ENCODE measurements around the gene TNXB. TPM values are rescaled to one million over a fixed set of nuclear protein-coding genes. Genes with fewer than 3 reads are reported as not detected.
"Not testable (repeated sequence)": the region's sequence is repeated elsewhere in the genome, so short reads cannot be mapped to it uniquely, and the experiment has no call there.

The TNXB gene
- total RNA-seq, 1 donor: 2.8 TPM

DNA sequence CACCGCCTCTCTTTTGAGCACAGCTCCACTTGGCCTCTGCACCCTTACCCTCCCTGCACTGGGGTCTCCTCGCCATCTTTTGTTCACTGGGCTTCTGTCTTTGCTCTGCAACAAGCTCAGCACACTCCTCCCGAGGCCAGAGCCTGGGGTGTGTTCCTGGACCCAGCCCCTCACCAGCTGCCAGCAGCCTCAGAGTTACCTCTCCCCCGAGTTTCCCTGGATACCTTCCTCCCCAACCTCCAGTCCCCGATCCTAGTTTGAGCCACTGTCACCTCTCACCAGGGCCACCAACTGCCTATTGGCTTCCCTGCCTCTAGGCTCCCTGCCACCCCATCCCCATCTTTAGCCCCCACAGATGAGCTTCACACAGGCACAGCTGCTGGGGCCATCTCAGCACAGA lies 58.6 kb downstream of the TNXB start:
- H3K4me1 ChIP-seq (ENCODE audit: insufficient read depth, low read length): no peaks in the 10 kb centered on the region
- H3K27me3 ChIP-seq (ENCODE audit: insufficient read depth, low read length): no peaks in the 10 kb centered on the region
- H3K4me3 ChIP-seq (ENCODE audit: low read length): no peak overlapping the region
- H3K9me3 ChIP-seq (ENCODE audit: low read depth, low read length): no peaks in the 10 kb centered on the region

DNA sequence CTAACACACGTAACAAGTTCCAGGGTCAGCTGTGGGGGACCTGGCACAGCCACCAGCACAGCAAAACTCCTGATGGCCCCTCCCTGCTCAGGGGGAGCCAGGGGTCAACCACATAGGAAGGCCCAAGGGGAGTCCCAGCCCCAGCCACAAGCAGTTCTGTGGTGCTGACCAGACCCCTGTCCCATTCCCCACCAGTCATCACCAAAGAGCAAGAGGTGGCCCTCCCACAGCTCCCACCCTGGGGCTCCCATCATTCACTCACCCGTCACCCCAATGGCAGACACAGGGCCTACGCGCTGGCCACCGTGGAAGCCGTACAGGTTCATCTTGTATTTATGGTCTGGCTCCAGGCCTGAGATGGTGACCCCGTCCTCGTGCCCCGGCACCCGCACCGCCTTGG lies 59.4 kb downstream of the TNXB start:
- not testable (repeated sequence) for H3K9me3 ChIP-seq (ENCODE audit: low read depth, low read length); H3K27me3 ChIP-seq (ENCODE audit: insufficient read depth, low read length); H3K4me3 ChIP-seq (ENCODE audit: low read length); H3K4me1 ChIP-seq (ENCODE audit: insufficient read depth, low read length)

DNA sequence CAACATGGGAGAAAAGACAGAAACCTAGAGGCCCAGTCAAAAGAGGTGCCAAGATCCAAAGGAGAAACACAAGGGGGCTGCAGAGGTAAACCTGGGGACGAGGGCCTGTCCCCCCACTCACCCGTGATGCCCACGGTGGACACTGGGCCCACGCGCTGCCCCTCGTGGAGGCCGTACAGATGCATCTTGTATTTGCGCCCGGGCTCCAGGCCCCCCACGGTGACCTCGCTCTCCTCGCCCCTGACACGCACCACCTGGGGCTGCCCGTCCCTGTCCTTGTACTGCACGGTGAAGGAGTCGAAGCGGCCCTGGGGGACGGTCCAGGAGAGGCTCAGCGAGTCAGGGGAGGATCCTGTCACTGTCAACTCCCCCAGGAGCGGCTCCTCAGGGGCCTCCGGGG lies 60.0 kb downstream of the TNXB start:
- H3K27me3 ChIP-seq (ENCODE audit: insufficient read depth, low read length): not testable (repeated sequence)

DNA sequence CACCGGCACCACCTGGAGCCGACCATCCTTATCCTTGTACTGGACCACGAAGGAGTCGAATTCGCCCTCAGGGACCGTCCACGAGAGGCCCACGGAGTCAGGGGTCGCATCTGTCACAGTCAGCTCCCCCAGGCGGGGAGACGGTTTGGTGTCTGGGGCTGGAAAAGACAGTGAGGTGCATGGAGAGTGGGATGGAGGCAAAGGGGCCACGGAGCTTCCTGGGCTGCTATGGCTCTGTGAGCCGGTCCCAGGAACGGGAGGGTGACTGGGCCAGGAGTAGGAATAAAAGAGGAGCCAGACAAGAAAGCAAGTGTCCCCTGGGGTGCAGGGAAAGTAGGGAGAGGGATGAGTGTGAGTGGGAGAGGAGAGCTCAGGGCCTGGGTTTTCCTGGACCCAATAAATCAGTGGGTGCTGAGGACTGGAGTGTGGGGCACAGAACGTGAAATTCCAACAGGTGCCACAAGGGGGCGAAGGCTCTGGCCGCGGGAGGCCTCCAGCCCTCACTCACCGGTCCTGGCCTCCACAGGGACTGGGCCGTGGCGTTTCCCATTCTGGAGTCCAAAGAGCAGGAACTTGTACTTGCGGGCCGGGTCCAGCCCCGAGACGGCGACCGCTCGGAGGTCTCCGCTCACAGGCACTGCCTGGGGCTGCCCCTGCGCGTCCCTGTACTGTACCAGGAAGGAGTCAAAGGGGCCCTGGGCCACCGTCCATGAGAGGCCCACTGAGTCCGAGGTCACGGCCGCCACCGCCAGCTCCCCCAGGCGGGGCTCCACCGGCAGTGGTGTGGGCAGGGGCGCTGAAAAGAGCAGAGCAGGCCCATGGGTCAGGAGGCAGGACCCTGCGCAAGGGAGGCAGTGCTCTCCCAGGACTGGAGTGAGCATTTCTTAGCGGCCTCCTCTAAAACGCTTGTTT lies 61.0 kb downstream of the TNXB start:
- H3K27me3 ChIP-seq (ENCODE audit: insufficient read depth, low read length): no peaks in the 10 kb centered on the region
- no peaks in the 10 kb centered on the region for H3K9me3 ChIP-seq (ENCODE audit: low read depth, low read length)
- H3K4me3 ChIP-seq (ENCODE audit: low read length): no peak overlapping the region
- no peaks in the 10 kb centered on the region for H3K4me1 ChIP-seq (ENCODE audit: insufficient read depth, low read length)

More for the DNA sequence above, 60.0 kb downstream of the TNXB start:
- not testable (repeated sequence) for H3K4me3 ChIP-seq (ENCODE audit: low read length); H3K4me1 ChIP-seq (ENCODE audit: insufficient read depth, low read length); H3K9me3 ChIP-seq (ENCODE audit: low read depth, low read length)

DNA sequence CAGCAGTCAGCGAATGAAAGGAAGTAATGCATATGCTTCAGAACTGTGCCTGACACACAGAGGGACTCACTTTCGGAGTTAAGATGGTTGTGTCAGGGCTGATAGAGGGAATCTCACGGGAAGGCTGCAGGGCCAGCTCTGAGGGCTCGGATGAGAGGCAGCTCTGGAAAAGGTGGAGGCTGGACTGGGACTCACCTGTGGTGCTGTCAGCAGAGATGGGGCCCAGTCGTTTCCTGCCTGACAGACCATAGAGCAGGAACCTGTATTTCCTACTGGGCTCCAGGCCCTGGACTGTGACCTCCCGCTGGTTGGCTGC lies 61.6 kb downstream of the TNXB start:
- Histone ChIP-seq H3K4me3 (ENCODE audit: low read length) (no peak overlapping the region), H3K27me3 (ENCODE audit: insufficient read depth, low read length) (no peaks in the 10 kb centered on the region), H3K4me1 (ENCODE audit: insufficient read depth, low read length) (no peaks in the 10 kb centered on the region), H3K9me3 (ENCODE audit: low read depth, low read length) (no peaks in the 10 kb centered on the region)

DNA sequence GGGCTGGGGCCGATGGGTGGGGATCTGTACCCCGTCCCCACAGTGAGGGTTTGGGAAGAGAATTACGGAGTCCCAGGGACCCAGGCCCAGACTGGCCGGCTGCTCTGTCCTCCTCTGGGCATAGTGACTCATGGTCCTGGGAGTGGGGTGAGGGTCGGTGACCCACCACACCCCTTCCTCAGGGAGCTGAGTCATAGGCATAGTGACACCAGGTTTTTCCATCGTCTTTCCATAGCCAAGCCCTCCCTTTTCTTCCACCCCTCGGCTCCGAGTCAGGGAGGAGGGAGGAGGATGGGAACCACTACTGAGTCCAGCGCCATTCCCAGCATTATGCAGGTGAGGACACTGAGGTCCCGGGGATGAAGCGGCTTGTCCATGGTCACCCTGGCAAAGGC lies 62.1 kb downstream of the TNXB start:
- no peaks in the 10 kb centered on the region for H3K27me3 ChIP-seq (ENCODE audit: insufficient read depth, low read length)
- H3K4me3 ChIP-seq (ENCODE audit: low read length): no peak overlapping the region
- no peaks in the 10 kb centered on the region for H3K9me3 ChIP-seq (ENCODE audit: low read depth, low read length)
- H3K4me1 ChIP-seq (ENCODE audit: insufficient read depth, low read length): no peaks in the 10 kb centered on the region

DNA sequence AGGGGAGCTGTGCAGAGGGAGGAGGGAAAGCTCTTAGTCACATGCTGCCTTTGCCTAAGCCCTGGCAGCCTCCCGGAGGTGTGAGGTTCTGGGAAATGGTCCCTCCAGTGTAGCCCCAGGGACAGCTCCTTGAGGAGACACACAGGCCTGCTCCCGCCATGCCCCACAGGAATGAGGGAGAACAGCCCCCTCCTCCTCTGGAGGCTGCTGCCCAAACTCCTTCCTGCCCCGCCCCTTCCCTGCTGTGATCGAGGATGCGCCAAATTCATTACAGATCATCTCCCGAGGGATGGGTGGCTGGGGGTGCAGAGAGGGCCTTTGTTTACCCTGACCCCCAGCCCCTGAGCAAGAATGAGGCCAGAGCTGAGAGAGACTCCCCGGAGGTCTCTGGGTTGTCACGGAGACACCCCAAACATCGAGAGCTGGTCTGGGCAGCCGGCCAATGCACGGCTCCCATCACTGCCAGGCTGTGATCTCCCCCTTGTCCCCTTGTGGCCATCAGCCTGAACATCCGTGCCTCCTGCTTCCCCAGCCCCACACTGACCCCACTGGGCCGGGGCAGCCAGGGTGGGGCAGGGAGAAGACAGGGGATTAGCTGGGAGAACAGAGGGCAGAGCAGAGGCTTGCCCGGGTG lies 62.6 kb downstream of the TNXB start:
- Histone ChIP-seq H3K4me1 (ENCODE audit: insufficient read depth, low read length) (no peaks in the 10 kb centered on the region), H3K27me3 (ENCODE audit: insufficient read depth, low read length) (no peaks in the 10 kb centered on the region), H3K4me3 (ENCODE audit: low read length) (no peak overlapping the region), H3K9me3 (ENCODE audit: low read depth, low read length) (no peaks in the 10 kb centered on the region)

DNA sequence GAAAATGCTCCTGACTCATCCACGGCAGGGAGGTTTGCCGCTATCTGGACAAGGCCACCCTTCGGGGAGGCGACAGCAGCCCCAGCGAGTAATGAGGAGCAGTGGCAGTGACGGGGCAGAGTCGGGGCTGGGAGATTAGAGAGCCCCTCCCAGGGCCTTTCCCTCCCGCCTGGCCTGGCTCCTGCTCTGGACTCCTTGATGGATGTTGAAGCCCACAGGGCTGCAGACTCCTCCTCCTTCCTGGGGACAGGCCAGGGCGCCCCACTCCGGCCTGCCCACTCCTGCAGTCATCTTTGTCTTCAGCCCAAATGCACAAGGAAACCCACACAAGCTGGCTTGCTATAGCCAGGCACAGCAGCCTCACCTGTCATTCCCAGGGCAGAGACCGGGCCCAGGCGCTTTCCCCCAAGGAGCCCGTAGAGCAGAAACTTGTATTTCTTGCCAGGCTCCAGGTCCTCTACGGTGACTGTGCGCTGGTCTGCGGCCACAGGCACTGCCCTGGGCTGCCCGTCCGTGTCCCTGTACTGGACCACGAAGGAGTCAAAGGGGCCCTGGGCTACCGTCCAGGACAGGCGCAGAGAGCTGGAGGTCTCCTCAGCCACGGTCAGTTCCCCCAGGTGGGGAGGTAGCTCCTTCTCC lies 63.2 kb downstream of the TNXB start:
- Histone ChIP-seq H3K9me3 (ENCODE audit: low read depth, low read length) (no peaks in the 10 kb centered on the region), H3K4me3 (ENCODE audit: low read length) (no peak overlapping the region), H3K27me3 (ENCODE audit: insufficient read depth, low read length) (no peaks in the 10 kb centered on the region)

DNA sequence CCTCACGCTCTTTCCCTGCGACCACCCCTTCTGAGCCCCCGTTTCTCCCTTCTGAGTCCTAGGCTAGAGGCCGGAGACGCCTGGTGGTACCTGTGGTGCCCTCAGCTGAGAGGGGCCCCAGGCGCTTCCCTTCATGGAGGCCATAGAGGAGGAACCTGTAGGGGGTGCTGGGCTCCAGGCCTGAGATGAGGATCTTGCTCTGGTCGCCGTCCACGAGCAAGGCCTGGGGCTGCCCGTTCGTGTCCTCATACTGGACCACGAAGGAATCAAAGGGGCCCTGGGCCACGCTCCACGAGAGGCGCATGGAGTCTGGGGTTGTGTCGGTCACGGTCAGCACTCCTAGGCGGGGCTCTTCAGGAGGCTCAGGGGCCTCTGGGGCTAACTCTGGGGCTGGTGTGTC lies 64.2 kb downstream of the TNXB start:
- not testable (repeated sequence) for H3K9me3 ChIP-seq (ENCODE audit: low read depth, low read length); H3K27me3 ChIP-seq (ENCODE audit: insufficient read depth, low read length); H3K4me1 ChIP-seq (ENCODE audit: insufficient read depth, low read length); H3K4me3 ChIP-seq (ENCODE audit: low read length)

More for the DNA sequence above, 63.2 kb downstream of the TNXB start:
- H3K4me1 ChIP-seq (ENCODE audit: insufficient read depth, low read length): no peaks in the 10 kb centered on the region

DNA sequence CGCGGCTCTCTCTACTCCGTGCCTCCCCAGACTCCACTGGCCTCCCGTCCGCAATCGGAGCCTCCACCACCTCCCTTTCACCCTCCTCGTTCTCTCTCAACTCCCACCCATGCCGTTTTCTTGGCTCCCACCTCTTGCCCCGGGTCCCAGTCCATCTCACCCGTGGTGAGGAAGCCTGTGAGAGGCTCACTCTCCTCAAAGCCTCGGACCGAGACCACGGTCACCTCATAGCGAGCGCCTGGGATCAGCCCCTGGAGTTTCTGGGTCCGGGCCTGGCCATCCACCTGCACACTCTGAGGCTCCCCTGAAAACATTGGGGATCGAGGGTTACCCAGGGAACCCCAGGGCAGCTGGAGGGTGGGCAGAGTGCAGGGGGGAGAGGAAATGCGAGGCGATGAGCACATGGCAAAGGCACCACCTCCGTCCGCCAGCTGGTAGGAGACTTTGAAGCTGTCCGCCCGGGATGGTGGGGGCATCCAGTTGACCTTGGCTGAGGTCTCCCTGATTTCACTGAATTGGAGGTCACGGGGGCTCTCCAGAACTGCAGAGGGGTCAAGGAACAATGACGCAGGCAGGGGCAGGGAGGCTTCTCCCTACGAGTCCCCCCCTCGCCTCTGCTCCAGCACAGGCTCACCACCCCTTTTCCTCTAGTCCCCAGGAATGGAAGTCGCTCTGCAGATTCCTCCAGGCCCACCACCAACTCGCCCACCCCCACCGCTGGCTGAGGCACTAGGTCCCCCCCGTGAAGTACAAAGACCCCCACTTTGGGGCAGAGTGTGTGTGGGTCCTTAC lies 65.4 kb downstream of the TNXB start:
- H3K27me3 ChIP-seq (ENCODE audit: insufficient read depth, low read length); H3K4me3 ChIP-seq (ENCODE audit: low read length); H3K9me3 ChIP-seq (ENCODE audit: low read depth, low read length); H3K4me1 ChIP-seq (ENCODE audit: insufficient read depth, low read length): not testable (repeated sequence)

DNA sequence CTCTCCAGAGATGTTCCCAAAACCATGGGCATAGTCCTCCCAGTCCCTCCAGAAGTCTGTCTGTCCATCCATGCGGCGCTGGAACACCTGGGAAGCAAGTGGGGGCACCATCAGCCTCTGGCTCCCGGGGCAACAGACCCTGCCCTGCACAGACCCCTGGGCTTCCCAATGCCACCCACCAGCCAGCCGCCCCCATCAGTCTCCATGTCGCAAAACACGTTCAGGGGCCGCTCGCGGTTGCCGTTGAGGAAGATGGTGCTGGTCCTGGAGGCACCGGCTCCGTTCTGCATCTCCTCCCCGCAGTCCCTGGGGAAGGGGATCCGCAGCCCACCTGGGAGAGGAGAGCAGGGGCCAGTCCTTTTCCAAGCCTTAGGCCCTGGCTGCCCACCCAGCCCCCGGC lies 66.9 kb downstream of the TNXB start:
- not testable (repeated sequence) for H3K9me3 ChIP-seq (ENCODE audit: low read depth, low read length); H3K27me3 ChIP-seq (ENCODE audit: insufficient read depth, low read length)

DNA sequence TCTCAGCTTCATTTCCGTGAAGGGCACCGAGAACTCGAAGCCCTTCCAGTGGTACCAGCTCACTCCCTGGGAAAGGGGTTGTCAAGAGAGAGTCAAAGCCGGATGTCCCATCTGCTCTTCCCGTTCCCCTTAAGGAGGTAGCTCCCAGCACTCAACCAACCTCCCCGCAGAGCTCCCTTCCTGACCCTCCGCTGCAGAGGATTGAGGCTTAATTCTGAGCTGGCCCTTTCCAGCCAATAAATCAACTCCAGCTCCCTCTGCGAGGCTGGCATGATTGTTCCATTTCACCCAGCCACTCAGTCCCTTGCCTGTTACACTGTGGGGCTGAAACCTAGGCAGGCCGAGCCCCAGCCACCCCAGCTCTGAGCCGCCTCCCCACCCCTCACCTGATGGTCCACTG lies 67.8 kb downstream of the TNXB start:
- not testable (repeated sequence) for H3K9me3 ChIP-seq (ENCODE audit: low read depth, low read length); H3K4me3 ChIP-seq (ENCODE audit: low read length); H3K4me1 ChIP-seq (ENCODE audit: insufficient read depth, low read length); H3K27me3 ChIP-seq (ENCODE audit: insufficient read depth, low read length)

More for the DNA sequence above, 66.9 kb downstream of the TNXB start:
- H3K4me1 ChIP-seq (ENCODE audit: insufficient read depth, low read length); H3K4me3 ChIP-seq (ENCODE audit: low read length): not testable (repeated sequence)

DNA sequence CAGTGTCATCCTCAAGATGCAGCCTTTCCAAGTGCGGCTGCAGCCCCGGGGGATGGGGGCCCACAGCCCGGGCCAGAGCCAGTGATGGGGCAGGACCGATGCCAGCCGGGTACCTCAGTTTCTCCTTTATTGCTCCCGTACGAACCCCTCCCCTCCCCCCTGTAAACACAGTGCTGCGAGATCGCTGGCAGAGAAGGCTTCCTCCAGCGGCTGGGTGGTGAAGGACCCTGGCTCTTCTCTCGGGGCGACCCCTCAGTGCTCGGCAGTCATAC lies 68.2 kb downstream of the TNXB start:
- H3K4me1 ChIP-seq (ENCODE audit: insufficient read depth, low read length); H3K9me3 ChIP-seq (ENCODE audit: low read depth, low read length); H3K27me3 ChIP-seq (ENCODE audit: insufficient read depth, low read length); H3K4me3 ChIP-seq (ENCODE audit: low read length): not testable (repeated sequence)

DNA sequence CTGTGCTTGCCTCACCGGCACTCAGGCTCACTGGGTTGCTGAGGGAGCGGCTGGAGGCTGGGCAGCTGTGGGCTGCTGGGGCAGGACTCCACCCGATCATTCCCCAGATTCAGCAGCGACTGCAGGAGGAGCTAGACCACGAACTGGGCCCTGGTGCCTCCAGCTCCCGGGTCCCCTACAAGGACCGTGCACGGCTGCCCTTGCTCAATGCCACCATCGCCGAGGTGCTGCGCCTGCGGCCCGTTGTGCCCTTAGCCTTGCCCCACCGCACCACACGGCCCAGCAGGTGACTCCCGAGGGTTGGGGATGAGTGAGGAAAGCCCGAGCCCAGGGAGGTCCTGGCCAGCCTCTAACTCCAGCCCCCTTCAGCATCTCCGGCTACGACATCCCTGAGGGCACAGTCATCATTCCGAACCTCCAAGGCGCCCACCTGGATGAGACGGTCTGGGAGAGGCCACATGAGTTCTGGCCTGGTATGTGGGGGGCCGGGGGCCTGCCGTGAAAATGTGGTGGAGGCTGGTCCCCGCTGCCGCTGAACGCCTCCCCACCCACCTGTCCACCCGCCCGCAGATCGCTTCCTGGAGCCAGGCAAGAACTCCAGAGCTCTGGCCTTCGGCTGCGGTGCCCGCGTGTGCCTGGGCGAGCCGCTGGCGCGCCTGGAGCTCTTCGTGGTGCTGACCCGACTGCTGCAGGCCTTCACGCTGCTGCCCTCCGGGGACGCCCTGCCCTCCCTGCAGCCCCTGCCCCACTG lies 68.7 kb downstream of the TNXB start:
- not testable (repeated sequence) for H3K4me1 ChIP-seq (ENCODE audit: insufficient read depth, low read length); H3K27me3 ChIP-seq (ENCODE audit: insufficient read depth, low read length); H3K9me3 ChIP-seq (ENCODE audit: low read depth, low read length); H3K4me3 ChIP-seq (ENCODE audit: low read length)
